Trophoblast cell (in vitro differentiated cells and primary cell): Measurements from ENCODE around the gene AFG1L.
A peak's percentile ranks its signal among the peaks of the same experiment; 100 is the strongest.

Source experiments
- DNase-seq, 2 donors: peaks; one replicate each; pipeline ENCODE4 v3.0.0-alpha.2; 2016
- H2AFZ ChIP-seq: 2 replicates; pipeline ENCODE4 v1.6.1; 2013; ENCODE audit warnings: low read length, moderate library complexity, mild to moderate bottlenecking; ENCODE audit not compliant: insufficient read depth, poor library complexity
- H2AK5ac ChIP-seq: 2 replicates; pipeline ENCODE4 v1.6.1; 2013; ENCODE audit warnings: mild to moderate bottlenecking, low read length
- H2BK120ac ChIP-seq: 2 replicates; pipeline ENCODE4 v1.6.1; 2013; ENCODE audit warnings: low read length, mild to moderate bottlenecking, moderate library complexity; ENCODE audit not compliant: insufficient read depth, poor library complexity
- H2BK12ac ChIP-seq: 2 replicates; pipeline ENCODE4 v1.6.1; 2013; ENCODE audit warnings: mild to moderate bottlenecking, low read length, moderate library complexity
- H2BK5ac ChIP-seq: 2 replicates; pipeline ENCODE4 v1.6.1; 2013; ENCODE audit warnings: low read length, low read depth, moderate library complexity, mild to moderate bottlenecking; ENCODE audit not compliant: poor library complexity
- H3K14ac ChIP-seq: 2 replicates; pipeline ENCODE4 v1.6.1; 2013; ENCODE audit warnings: mild to moderate bottlenecking, low read length
- H3K18ac ChIP-seq: 2 replicates; pipeline ENCODE4 v1.6.1; 2013; ENCODE audit warnings: mild to moderate bottlenecking, low read length
- H3K23ac ChIP-seq: 2 replicates; pipeline ENCODE4 v1.6.1; 2013; ENCODE audit warnings: low read length
- H3K27ac ChIP-seq: 2 replicates; pipeline ENCODE4 v1.5.1; 2013; ENCODE audit warnings: low read depth, mild to moderate bottlenecking, inconsistent platforms, low read length, moderate library complexity
- H3K27me3 ChIP-seq: 2 replicates; pipeline ENCODE4 v1.6.1; 2013; ENCODE audit warnings: inconsistent platforms, mild to moderate bottlenecking, low read length, moderate library complexity; ENCODE audit not compliant: insufficient read depth
- H3K36me3 ChIP-seq, 2 experiments: 1 replicate in 1 of 2; 2 replicates in 1 of 2; pipeline ENCODE4 v1.6.1; 2013; ENCODE audit warnings: low read length in 2 of 2, mild to moderate bottlenecking in 2 of 2, moderate library complexity in 1 of 2; ENCODE audit not compliant: insufficient read depth in 2 of 2, control insufficient read depth in 1 of 2
- H3K4ac ChIP-seq: 2 replicates; pipeline ENCODE4 v1.6.1; 2013; ENCODE audit warnings: low read depth, mild to moderate bottlenecking, low read length, moderate library complexity
- H3K4me1 ChIP-seq, 2 experiments: 1 replicate in 1 of 2; 2 replicates in 1 of 2; pipeline ENCODE4 v1.6.1; 2013; ENCODE audit warnings: low read length in 2 of 2, mild to moderate bottlenecking in 2 of 2, moderate library complexity in 1 of 2; ENCODE audit not compliant: insufficient read depth in 2 of 2, control insufficient read depth in 1 of 2
- H3K4me2 ChIP-seq: 2 replicates; pipeline ENCODE4 v1.6.1; 2013; ENCODE audit warnings: inconsistent platforms, mild to moderate bottlenecking, low read length, moderate library complexity
- H3K4me3 ChIP-seq: 2 replicates; pipeline ENCODE4 v1.5.1; 2013; ENCODE audit warnings: mild to moderate bottlenecking, low read depth, low read length, inconsistent platforms
- H3K79me1 ChIP-seq: one replicate; pipeline ENCODE4 v1.6.1; 2013; ENCODE audit warnings: low read length
- H3K79me2 ChIP-seq: 2 replicates; pipeline ENCODE4 v1.6.1; 2013; ENCODE audit warnings: low read length, mild to moderate bottlenecking; ENCODE audit not compliant: control insufficient read depth, insufficient read depth, poor library complexity
- H3K9ac ChIP-seq: 2 replicates; pipeline ENCODE4 v1.6.1; 2013; ENCODE audit warnings: mild to moderate bottlenecking, low read length
- H3K9me3 ChIP-seq: 2 replicates; pipeline ENCODE4 v1.6.1; 2013; ENCODE audit warnings: low read depth, mild to moderate bottlenecking, control low read depth, inconsistent platforms, low read length; ENCODE audit not compliant: insufficient read depth
- H4K12ac ChIP-seq: 2 replicates; pipeline ENCODE4 v1.6.1; 2013; ENCODE audit warnings: low read depth, mild to moderate bottlenecking, low read length, moderate library complexity
- H4K8ac ChIP-seq: 2 replicates; pipeline ENCODE4 v1.6.1; 2013; ENCODE audit warnings: low read depth, mild to moderate bottlenecking, low read length, moderate library complexity
- H4K91ac ChIP-seq: one replicate; pipeline ENCODE4 v1.6.1; 2013; ENCODE audit warnings: low read depth, mild to moderate bottlenecking, low read length, moderate library complexity
- WGBS: extraction: QIAGEN DNeasy Blood & Tissue Kit; methylation state at CpG from one replicate; pipeline ENCODE4 v1.1.7; 2013; ENCODE audit warnings: missing lambda C conversion rate; ENCODE audit not compliant: insufficient read length, insufficient coverage; ENCODE audit errors: extremely low coverage; 5-methylcytosine and 5-hydroxymethylcytosine counted together

Gene AFG1L

DNA sequence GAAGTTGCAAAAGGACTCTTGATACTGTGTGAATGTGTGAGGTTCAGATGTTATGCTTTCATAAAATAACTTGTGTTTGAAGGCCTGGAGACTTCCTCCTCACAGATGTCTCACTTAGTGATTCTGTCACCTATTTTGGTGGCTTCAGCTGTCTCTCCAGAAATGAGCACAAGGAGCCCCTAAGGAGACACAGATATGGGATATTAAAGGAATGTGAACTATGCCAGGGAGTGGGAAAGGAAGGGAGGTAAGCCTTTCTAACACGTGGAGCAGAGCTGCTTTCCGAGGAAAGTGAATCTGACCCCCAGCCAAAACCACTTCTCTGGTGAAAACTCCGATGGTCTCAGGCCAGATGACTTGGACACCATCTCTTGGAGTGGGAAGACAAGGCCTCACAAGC lies 255.4 kb downstream of the AFG1L start:
- H3K79me1 ChIP-seq, result no peaks in the 10 kb centered on the region
- no peak overlapping the region for H3K4ac ChIP-seq
- no peaks in the 10 kb centered on the region for H3K9me3 ChIP-seq
- no peak overlapping the region for H2AK5ac ChIP-seq
- no peaks in the 10 kb centered on the region for H3K27me3 ChIP-seq
- H2BK5ac ChIP-seq, result no peak overlapping the region
- H4K8ac ChIP-seq, result no peak overlapping the region
- no peak overlapping the region for H3K27ac ChIP-seq
- no peak overlapping the region for H2AFZ ChIP-seq
- no peak overlapping the region for H3K4me3 ChIP-seq
- H3K4me2 ChIP-seq, result no peak overlapping the region
- no peak overlapping the region for H3K14ac ChIP-seq
- no peaks in the 10 kb centered on the region for H3K36me3 ChIP-seq
- DNase-seq, result no peak
- H2BK120ac ChIP-seq, result no peak overlapping the region
- H4K91ac ChIP-seq, result no peak overlapping the region
- H3K79me2 ChIP-seq, result no peaks in the 10 kb centered on the region
- WGBS, result no CpG with 5 or more reads among the region's 3 CpGs
- no peak overlapping the region for H3K9ac ChIP-seq
- peaks cover 0 to 3% of the 10 kb centered on the region in 2 experiments for H3K4me1 ChIP-seq
- H3K18ac ChIP-seq, result no peak overlapping the region
- no peak overlapping the region for H4K12ac ChIP-seq
- no peak overlapping the region for H2BK12ac ChIP-seq
- no peak overlapping the region for H3K23ac ChIP-seq

DNA sequence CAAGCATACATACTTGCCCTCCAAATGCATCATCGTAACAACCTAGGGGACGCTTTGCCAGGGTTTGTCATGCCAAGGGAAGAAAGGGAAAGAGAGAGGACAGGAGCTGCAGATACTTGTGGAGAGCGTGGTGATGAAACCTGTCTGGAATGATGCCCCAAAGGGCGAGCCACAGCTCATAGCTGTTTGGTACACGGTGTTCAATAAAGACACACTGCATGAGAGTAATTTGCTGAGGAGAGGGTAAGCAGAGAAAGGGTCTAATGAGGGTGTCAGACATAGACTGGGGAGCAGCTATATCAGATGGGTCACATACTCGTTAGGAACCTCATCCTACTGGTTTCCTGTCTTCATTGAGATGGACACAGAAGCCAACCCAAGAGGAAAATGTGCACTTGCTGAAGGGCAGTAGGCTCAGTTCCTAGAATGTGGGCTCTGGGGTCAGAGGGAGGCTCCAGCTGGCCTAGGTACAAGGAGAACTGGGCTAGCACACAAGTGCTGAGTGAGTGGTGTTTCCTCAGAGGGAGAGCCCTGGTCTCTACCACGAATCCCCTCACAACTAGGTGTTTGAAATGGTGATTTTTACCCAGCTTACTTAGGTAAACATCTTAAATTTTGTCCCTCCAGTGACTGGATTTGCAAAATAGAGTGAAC lies 260.7 kb downstream of the AFG1L start:
- no CpG with 5 or more reads among the region's 7 CpGs for WGBS
- H3K4me3 ChIP-seq, result no peak overlapping the region
- no peak overlapping the region for H2AK5ac ChIP-seq
- DNase-seq, result no peak
- H3K4me1 ChIP-seq, result peaks cover 9 to 10% of the 10 kb centered on the region in 2 experiments
- no peak overlapping the region for H3K23ac ChIP-seq
- peaks cover 21% of the 10 kb centered on the region for H3K79me1 ChIP-seq
- no peaks in the 10 kb centered on the region for H3K27me3 ChIP-seq
- H3K4ac ChIP-seq, result no peak overlapping the region
- H3K27ac ChIP-seq, result no peak overlapping the region
- no peak overlapping the region for H3K18ac ChIP-seq
- H4K8ac ChIP-seq, result no peak overlapping the region
- no peak overlapping the region for H2BK120ac ChIP-seq
- no peak overlapping the region for H3K4me2 ChIP-seq
- H3K36me3 ChIP-seq, result no peaks in the 10 kb centered on the region
- no peak overlapping the region for H4K91ac ChIP-seq
- no peak overlapping the region for H2BK12ac ChIP-seq
- H3K79me2 ChIP-seq, result peaks cover 13% of the 10 kb centered on the region
- no peak overlapping the region for H4K12ac ChIP-seq
- H2AFZ ChIP-seq, result no peak overlapping the region
- peaks cover 1% of the 10 kb centered on the region for H3K9me3 ChIP-seq
- no peak overlapping the region for H3K14ac ChIP-seq
- H3K9ac ChIP-seq, result no peak overlapping the region
- no peak overlapping the region for H2BK5ac ChIP-seq

GRCh38 chr6:108556250-108556649 lies 261.4 kb downstream of the AFG1L start:
- Histone ChIP-seq H2AFZ (no peak overlapping the region), H3K14ac (no peak overlapping the region), H3K79me1 (peaks cover 25% of the 10 kb centered on the region), H3K23ac (no peak overlapping the region), H3K27ac (no peak overlapping the region), H3K4me1 (peaks cover 9 to 10% of the 10 kb centered on the region in 2 experiments), H2BK120ac (no peak overlapping the region), H3K27me3 (no peaks in the 10 kb centered on the region), H3K9ac (no peak overlapping the region), H3K4me3 (no peak overlapping the region), H2BK12ac (no peak overlapping the region), H4K12ac (no peak overlapping the region), H2BK5ac (no peak overlapping the region), H2AK5ac (no peak overlapping the region), H3K18ac (no peak overlapping the region), H3K4ac (no peak overlapping the region), H3K79me2 (peaks cover 16% of the 10 kb centered on the region), H4K91ac (no peak overlapping the region), H4K8ac (no peak overlapping the region), H3K4me2 (no peak overlapping the region), H3K9me3 (peaks cover 1% of the 10 kb centered on the region), H3K36me3 (no peaks in the 10 kb centered on the region)
- no peak for DNase-seq
- no CpG with 5 or more reads among the region's 5 CpGs for WGBS

- DNase-seq, result peak in 1 of 2 donors; percentile 58
- Histone ChIP-seq H3K79me1 (peaks cover 29% of the 10 kb centered on the region), H3K9me3 (peaks cover 3% of the 10 kb centered on the region), H3K36me3 (no peaks in the 10 kb centered on the region), H3K27ac (peak overlapping the region; percentile 55), H3K79me2 (peaks cover 20% of the 10 kb centered on the region), H4K12ac (peak overlapping the region; percentile 31), H2AFZ (peak overlapping the region; percentile 78), H2AK5ac (no peak overlapping the region), H3K9ac (peak overlapping the region; percentile 32), H3K27me3 (no peaks in the 10 kb centered on the region), H3K14ac (peak overlapping the region; percentile 69), H2BK120ac (no peak overlapping the region), H3K4me3 (peak overlapping the region; percentile 66), H3K4ac (no peak overlapping the region), H3K18ac (peak overlapping the region; percentile 76), H4K8ac (peak overlapping the region; percentile 17), H2BK12ac (peak overlapping the region; percentile 49), H2BK5ac (peak overlapping the region; percentile 28), H4K91ac (peak overlapping the region; percentile 31), H3K4me1 (peaks cover 9 to 10% of the 10 kb centered on the region in 2 experiments), H3K4me2 (peak overlapping the region; percentile 79), H3K23ac (no peak overlapping the region)
- no CpG with 5 or more reads among the region's 16 CpGs for WGBS
Observed at GRCh38 chr6:108556866-108557493, 262.1 kb downstream of the AFG1L start.
